ENCODE data around the gene SNCAIP.

Gene SNCAIP

GRCh38 chr5:122430319-122430586 is 118.2 kb downstream of the SNCAIP start:
- DNase-seq = no peak

- no peak for DNase-seq
Measured at GRCh38 chr5:122431298-122431697, 119.3 kb downstream of the SNCAIP start.

GRCh38 chr5:122434205-122434970 is 122.4 kb downstream of the SNCAIP start:
- no peak for DNase-seq

GRCh38 chr5:122435234-122435633 is 123.2 kb downstream of the SNCAIP start:
- DNase-seq = no peak

- DNase-seq = no peak
Measured at GRCh38 chr5:122435761-122436160, 123.7 kb downstream of the SNCAIP start.

GRCh38 chr5:122436615-122437014 is 124.6 kb downstream of the SNCAIP start:
- no peak for DNase-seq

GRCh38 chr5:122439645-122440044 is 127.6 kb downstream of the SNCAIP start:
- no peak for DNase-seq

- DNase-seq = no peak
Measured at GRCh38 chr5:122442938-122443337, 130.9 kb downstream of the SNCAIP start.

- DNase-seq = no peak
Measured at GRCh38 chr5:122444411-122444810, 132.4 kb downstream of the SNCAIP start.

- no peak for DNase-seq
Measured at GRCh38 chr5:122445070-122445469, 133.0 kb downstream of the SNCAIP start.

GRCh38 chr5:122447072-122447471 is 135.0 kb downstream of the SNCAIP start:
- no peak for DNase-seq

GRCh38 chr5:122447879-122448278 is 135.8 kb downstream of the SNCAIP start:
- no peak for DNase-seq

GRCh38 chr5:122454541-122454940 is 142.5 kb downstream of the SNCAIP start:
- no peak for DNase-seq

- no peak for DNase-seq
Measured at GRCh38 chr5:122455939-122456338, 143.9 kb downstream of the SNCAIP start.

GRCh38 chr5:122457178-122457826 is 145.3 kb downstream of the SNCAIP start:
- no peak for DNase-seq

- no peak for DNase-seq
Measured at GRCh38 chr5:122458278-122458872, 146.3 kb downstream of the SNCAIP start.

GRCh38 chr5:122462486-122462885 is 150.4 kb downstream of the SNCAIP start:
- DNase-seq = no peak

GRCh38 chr5:122463221-122463620 is 151.2 kb downstream of the SNCAIP start:
- no peak for DNase-seq

GRCh38 chr5:122464191-122464590 is 152.2 kb downstream of the SNCAIP start:
- no peak for DNase-seq

- no peak for DNase-seq
Measured at GRCh38 chr5:122465031-122465577, 153.1 kb downstream of the SNCAIP start.

- no peak for DNase-seq
Measured at GRCh38 chr5:122465994-122466393, 154.0 kb downstream of the SNCAIP start.

GRCh38 chr5:122468351-122469116 is 156.5 kb downstream of the SNCAIP start:
- DNase-seq = no peak

GRCh38 chr5:122469384-122469919 is 157.4 kb downstream of the SNCAIP start:
- no peak for DNase-seq

All from CD4-positive, alpha-beta T cell treated with Interleukin-17A for 1 hour (primary cell).